Fibroblast of peridontal ligament (primary cell): ENCODE results near the gene PTPRD.

Source experiments
- DNase-seq: peaks from one replicate; pipeline ENCODE4 v3.0.0-alpha.2; 2010; ENCODE audit errors: extremely low read depth

PTPRD gene

DNA sequence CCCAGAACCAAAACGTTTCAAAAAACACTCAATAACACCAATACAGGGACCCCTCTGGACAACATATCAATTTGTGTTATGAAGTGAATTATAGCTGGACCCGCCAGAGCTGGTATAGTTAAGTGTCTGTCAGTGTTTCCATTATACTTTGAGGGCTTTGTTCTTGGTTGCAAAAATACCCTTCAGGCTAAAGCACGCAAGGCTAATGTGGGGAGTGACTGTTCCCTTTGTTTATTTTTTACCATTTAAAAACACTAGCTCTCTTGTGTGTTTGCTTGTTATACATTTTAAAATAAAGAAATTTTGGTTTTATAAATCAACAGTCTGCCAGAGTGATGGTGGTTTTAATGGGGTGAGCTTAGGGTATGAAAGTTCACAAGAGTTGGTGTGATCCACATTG lies 859.5 kb downstream of the PTPRD start:
- no peak for DNase-seq

GRCh38 chr9:9752722-9753121 lies 860.1 kb downstream of the PTPRD start:
- DNase-seq, result peak; percentile 0

DNA sequence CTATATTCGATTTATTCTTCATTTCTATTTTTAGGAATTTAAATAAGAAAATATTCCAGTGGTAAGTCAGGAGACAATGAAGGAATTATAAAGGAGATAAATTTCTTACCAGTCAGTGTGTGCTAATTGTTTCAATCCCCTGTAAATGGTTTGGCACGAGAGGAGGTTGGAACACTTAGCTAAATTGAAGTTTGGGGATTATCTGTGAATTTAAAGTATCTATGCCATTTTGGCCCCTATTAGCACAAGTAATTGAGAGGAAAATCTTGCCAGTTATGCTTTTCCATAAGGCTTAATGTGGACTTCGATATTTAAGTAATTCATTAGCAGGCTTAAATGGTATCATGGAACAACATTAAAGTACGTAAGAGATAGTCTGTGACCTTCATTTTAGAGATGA lies 860.8 kb downstream of the PTPRD start:
- DNase-seq, result no peak

DNA sequence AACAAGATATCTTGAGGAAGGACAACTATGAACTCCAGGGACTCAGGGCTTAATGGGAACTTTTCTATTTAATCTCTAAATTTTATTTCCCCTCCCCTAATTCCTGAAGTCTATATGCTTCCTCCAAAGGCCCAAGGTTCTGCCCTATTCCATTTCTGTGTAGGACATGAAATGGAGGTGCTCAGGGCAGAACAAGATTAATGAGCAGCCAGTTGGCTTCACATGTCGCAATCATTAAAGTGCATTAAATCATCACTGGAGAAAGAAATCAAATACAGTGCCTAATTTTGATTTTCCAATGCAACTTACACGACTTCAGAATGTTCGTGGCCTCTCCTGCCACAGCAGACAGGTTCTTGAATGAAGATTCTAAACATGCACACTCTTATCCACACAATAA lies 862.1 kb downstream of the PTPRD start:
- DNase-seq, result no peak

GRCh38 chr9:9749591-9749990 lies 863.2 kb downstream of the PTPRD start:
- DNase-seq, result no peak

DNA sequence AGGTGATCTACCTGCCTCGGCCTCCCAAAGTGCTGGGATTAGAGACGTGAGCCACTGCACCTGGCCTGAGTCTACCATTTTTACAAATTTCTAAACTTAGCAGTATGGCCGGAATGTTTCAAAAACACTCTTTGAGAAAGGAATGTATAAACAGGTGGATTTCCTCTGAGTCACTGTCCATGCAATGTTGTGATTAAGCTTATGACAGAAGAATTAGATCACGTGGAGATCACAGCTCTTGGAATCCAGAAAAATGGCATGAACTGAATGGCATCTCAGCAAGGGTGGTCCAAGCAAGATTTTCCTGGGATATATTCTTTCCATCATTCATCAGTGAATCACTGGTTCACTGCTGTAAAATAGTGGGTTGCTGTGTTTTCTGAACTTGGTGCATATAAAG lies 865.0 kb downstream of the PTPRD start:
- DNase-seq, result no peak

DNA sequence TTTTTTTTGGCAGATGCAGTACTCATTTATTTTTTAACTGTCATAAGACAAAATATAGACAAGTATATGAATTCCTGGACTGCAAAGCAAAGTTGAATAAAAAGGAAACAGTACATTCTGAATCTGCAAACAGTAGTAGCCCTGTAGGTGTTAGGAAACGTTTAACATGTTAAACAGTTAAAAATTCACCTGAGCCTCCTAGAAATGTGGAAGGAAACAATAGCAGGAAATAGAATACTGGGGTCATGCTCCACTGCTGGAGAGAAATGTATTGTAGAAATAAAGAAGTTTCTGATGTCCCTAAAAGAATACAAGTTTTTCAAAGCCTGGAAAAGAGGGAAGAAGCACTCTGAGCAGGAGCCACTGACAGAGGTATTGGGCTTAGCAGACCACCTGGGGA lies 866.0 kb downstream of the PTPRD start:
- DNase-seq, result no peak

- no peak for DNase-seq
Observed at GRCh38 chr9:9743822-9744221, 869.0 kb downstream of the PTPRD start.

DNA sequence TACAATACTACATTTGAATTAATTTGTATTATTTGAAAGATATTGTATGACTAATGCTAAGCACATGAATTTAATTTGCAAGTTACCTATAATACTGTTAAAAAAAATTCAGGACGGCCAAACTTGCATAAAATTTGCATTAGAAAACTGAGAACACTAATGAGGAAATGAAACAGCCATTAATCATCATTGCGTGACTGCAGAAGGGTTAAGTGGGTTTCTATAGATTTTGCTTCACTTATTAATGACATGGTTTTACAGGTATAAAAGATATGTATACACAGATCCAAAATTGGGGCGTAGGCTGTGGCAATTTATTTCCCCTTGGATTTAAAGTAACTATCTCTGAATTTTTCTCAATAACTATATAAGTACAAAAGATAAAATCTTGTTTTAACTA lies 882.6 kb downstream of the PTPRD start:
- DNase-seq, result no peak

DNA sequence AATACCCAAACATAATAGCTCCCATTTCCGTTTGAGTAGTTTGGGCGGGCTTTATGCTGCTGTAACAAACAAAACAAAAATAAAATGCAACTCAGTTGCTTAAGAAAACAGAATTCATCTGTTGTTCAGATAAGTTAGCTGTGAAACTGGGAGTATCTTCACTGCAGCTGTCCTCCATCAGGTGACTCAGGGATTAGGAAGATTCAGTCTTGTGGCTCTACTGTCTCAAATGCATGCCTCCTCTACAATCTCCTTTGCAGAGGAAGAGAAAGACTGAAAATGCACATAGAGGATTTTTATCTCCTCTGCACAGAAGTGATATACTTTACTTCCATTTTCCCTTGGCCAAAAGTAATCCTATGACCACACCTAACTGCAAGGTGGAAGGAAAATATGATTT lies 883.7 kb downstream of the PTPRD start:
- no peak for DNase-seq

DNA sequence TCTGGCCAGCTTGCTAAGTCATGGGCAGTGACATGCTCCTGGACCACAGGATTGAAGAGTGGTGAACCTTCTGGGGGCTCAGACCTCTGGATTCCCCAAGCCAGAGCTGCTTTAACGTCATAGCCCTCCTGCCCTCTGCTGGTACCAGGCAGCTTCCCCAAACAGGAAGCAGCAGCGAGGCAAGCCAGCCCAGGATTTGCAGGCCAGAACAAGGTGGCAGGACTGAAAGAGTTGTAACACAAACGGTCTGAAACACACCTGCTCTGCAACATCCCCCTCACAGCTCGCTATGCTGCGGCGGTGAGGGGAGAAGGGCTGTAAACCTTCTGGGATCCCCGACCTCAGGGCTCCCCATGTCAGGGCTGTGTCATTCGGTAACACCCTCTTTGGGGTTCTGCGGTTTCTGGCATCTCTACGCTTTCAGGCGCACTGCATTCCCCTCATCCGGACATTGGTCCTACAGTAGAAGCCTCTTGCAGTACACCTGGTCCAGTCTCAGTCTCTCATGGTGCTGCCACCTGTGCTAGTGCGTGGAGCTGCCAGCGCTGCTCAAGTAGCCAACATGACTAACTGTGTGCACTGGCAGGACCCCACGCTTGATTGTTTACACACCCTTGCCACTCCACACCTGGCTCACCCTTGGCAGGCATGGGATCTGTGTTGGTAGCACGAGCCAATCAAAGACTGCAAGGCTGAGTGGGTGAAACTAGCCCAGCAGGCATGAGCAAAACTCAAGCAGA lies 893.3 kb downstream of the PTPRD start:
- DNase-seq, result no peak

- DNase-seq, result no peak
Observed at GRCh38 chr9:9718691-9719090, 894.1 kb downstream of the PTPRD start.

DNA sequence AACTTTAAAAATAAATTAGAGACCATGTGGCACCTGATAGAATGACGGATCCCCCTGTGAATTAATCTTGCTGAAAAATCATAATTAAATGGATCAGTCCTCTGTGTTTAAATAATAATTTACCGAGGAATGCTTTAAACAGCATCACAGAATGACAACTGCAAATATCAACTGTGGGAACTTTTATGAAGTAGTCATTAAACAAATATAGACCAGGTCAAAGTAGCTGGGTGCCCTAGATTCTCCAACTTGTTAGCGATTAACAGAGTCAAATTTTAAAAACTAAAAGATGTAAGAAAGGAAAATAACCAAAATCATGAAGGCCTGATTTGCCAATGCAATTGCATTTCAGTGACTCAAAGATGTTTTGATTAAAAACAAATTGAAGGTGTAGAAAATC lies 933.4 kb downstream of the PTPRD start:
- DNase-seq, result no peak

- no peak for DNase-seq
Observed at GRCh38 chr9:9674461-9674860, 938.3 kb downstream of the PTPRD start.

GRCh38 chr9:9670454-9670853 lies 942.3 kb downstream of the PTPRD start:
- no peak for DNase-seq

DNA sequence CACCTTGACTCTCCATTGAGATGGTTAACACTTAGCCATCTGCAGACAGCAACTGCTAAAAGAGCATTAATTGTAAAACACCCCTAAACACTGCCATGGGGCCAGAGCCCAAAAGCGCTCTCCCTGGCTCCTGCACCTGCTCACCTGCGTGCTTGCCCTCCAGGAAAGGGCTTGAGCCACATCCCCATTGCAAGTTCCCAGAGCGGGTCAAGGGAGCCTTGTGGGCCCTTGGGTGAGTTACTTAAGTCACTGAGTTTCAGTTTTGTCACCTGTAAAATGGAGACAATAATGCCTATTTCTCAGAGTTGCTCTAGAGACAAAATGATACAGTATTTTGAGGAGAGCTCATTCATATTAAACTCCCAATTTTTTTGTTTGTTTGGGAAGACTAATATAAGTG lies 967.8 kb downstream of the PTPRD start:
- no peak for DNase-seq

- no peak for DNase-seq
Observed at GRCh38 chr9:9631284-9631683, 981.5 kb downstream of the PTPRD start.

DNA sequence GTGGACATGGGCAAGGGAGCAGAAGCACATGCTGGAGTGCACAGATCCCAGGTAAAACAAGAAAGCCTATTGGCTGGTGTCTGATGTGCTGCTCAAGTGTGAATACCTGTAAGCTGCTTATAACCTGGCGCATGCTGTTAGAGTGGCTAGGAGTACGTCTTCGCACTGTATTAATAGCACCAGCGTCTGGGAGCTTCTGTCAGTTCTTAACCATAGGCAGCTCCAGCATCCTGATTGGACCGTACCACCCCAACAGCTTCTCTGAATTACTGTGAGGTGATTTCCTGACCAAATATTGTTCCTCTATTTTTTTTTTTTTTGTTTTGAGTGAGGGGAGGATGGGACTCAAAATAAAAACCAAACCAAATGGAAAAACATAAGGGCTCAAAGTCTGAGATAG lies 987.6 kb downstream of the PTPRD start:
- no peak for DNase-seq

- DNase-seq, result no peak
Observed at GRCh38 chr9:9623506-9623905, 989.3 kb downstream of the PTPRD start.

- no peak for DNase-seq
Observed at GRCh38 chr9:9621355-9621940, 991.4 kb downstream of the PTPRD start.

- no peak for DNase-seq
Observed at GRCh38 chr9:9620736-9621135, 992.1 kb downstream of the PTPRD start.

DNA sequence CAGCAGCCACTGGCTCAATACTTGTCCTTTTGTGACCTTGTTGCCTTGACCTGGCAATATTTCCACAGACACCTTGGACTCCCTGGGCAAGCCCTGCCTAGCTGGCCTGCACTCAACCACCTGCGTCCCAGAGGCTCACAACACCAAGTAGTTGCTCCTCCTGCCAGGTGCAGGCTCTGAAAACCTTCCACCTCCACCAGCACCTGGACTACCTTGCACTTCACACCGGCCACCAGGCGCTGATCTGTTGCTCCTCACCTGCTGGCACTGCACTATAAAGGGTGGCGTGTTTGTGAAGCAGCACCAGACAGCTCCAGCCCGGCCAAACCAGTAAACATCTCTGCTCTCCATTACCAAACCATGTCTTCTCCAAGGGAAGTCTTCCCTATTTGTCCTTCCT lies 997.7 kb downstream of the PTPRD start:
- DNase-seq, result no peak

GRCh38 chr9:9614607-9615006 lies 998.2 kb downstream of the PTPRD start:
- no peak for DNase-seq

- DNase-seq, result no peak
Observed at GRCh38 chr9:9612755-9613154, 1000.0 kb downstream of the PTPRD start.
